Measurements from ENCODE around the gene RBM38. TPM values are rescaled to one million over a fixed set of nuclear protein-coding genes. Genes with fewer than 3 reads are reported as not detected.
"Not testable (repeated sequence)": the region's sequence is repeated elsewhere in the genome, so short reads cannot be mapped to it uniquely, and the experiment has no call there.

The RBM38 gene
- polyA plus RNA-seq, 4 donors: 13.2 to 17.5 (median 15.8) TPM

- Histone ChIP-seq H3K4me3 (ENCODE audit: low read depth in 1 of 3, low read length in 3 of 3) (no peak overlapping the region), H3K27ac (ENCODE audit: low read depth in 1 of 3, low read length in 2 of 3) (no peak overlapping the region), H3K9me3 (ENCODE audit: control insufficient read depth in 2 of 2, insufficient read depth in 1 of 2, low read depth in 1 of 2, low read length in 1 of 2) (no peaks in the 10 kb centered on the region), H3K27me3 (ENCODE audit: control insufficient read depth in 3 of 3, insufficient read depth in 3 of 3, low read length in 3 of 3) (peaks cover 0 to 2% (median 2%) of the 10 kb centered on the region in 3 donors), H3K36me3 (ENCODE audit: control insufficient read depth in 3 of 3, insufficient read depth in 2 of 3, low read depth in 1 of 3, low read length in 3 of 3) (peaks cover 3 to 6% (median 6%) of the 10 kb centered on the region in 3 donors), H3K4me1 (ENCODE audit: control insufficient read depth in 3 of 3, insufficient read depth in 2 of 3, low read depth in 1 of 3, low read length in 2 of 3) (peaks cover 4 to 6% (median 6%) of the 10 kb centered on the region in 3 donors)
- WGBS, 3 donors: 69 to 87% (median 73%) methylated on average over 16 of the region's 16 CpGs
- DNase-seq (no peak), FAIRE-seq (no peak)
Measured at GRCh38 chr20:57350081-57350710, 41.0 kb upstream of the RBM38 start.

GRCh38 chr20:57350726-57351041, 40.5 kb upstream of the RBM38 start:
- H3K36me3 ChIP-seq (ENCODE audit: control insufficient read depth in 3 of 3, insufficient read depth in 2 of 3, low read depth in 1 of 3, low read length in 3 of 3); H3K4me1 ChIP-seq (ENCODE audit: control insufficient read depth in 3 of 3, insufficient read depth in 2 of 3, low read depth in 1 of 3, low read length in 2 of 3); DNase-seq; H3K27me3 ChIP-seq (ENCODE audit: control insufficient read depth in 3 of 3, insufficient read depth in 3 of 3, low read length in 3 of 3); H3K9me3 ChIP-seq (ENCODE audit: control insufficient read depth in 2 of 2, insufficient read depth in 1 of 2, low read depth in 1 of 2, low read length in 1 of 2); FAIRE-seq: not testable (repeated sequence)
- Histone ChIP-seq H3K27ac (ENCODE audit: low read depth in 1 of 3, low read length in 2 of 3) (peak overlapping the region; percentile 57 to 88 (median 82)), H3K4me3 (ENCODE audit: low read depth in 1 of 3, low read length in 3 of 3) (peak overlapping the region; percentile 84 to 96 (median 88))
- WGBS, 3 donors: 15 to 43% (median 30%) methylated on average over 4 to 11 of the region's 24 CpGs

- Histone ChIP-seq H3K4me3 (ENCODE audit: low read depth in 1 of 3, low read length in 3 of 3) (peak within 1 kb of the TSS; percentile 84 to 96 (median 88)), H3K27me3 (ENCODE audit: control insufficient read depth in 3 of 3, insufficient read depth in 3 of 3, low read length in 3 of 3) (peaks cover 0 to 2% (median 0%) of the 10 kb centered on the region in 3 donors), H3K27ac (ENCODE audit: low read depth in 1 of 3, low read length in 2 of 3) (peak within 1 kb of the TSS; percentile 57 to 88 (median 82)), H3K4me1 (ENCODE audit: control insufficient read depth in 3 of 3, insufficient read depth in 2 of 3, low read depth in 1 of 3, low read length in 2 of 3) (peaks cover 4 to 6% (median 6%) of the 10 kb centered on the region in 3 donors), H3K9me3 (ENCODE audit: control insufficient read depth in 2 of 2, insufficient read depth in 1 of 2, low read depth in 1 of 2, low read length in 1 of 2) (no peaks in the 10 kb centered on the region), H3K36me3 (ENCODE audit: control insufficient read depth in 3 of 3, insufficient read depth in 2 of 3, low read depth in 1 of 3, low read length in 3 of 3) (peaks cover 3 to 9% (median 6%) of the 10 kb centered on the region in 3 donors)
- FAIRE-seq: no peak
- 0% methylated on average over 63 to 64 of the region's 64 CpGs for WGBS, 3 donors
- DNase-seq: peak; percentile 92 to 96
Measured at GRCh38 chr20:57351042-57351783, 40.0 kb upstream of the RBM38 start, which contains the start of gene RAE1. RAE1 (plus strand) TSS chr20:57351255; CDS start chr20:57354039, 2,784 bp downstream.

GRCh38 chr20:57352305-57352704, 38.9 kb upstream of the RBM38 start:
- H3K27me3 ChIP-seq (ENCODE audit: control insufficient read depth in 3 of 3, insufficient read depth in 3 of 3, low read length in 3 of 3): peaks cover 0 to 2% (median 0%) of the 10 kb centered on the region in 3 donors
- peaks cover 10 to 15% (median 14%) of the 10 kb centered on the region in 3 donors for H3K36me3 ChIP-seq (ENCODE audit: control insufficient read depth in 3 of 3, insufficient read depth in 2 of 3, low read depth in 1 of 3, low read length in 3 of 3)
- peaks cover 4 to 6% (median 6%) of the 10 kb centered on the region in 3 donors for H3K4me1 ChIP-seq (ENCODE audit: control insufficient read depth in 3 of 3, insufficient read depth in 2 of 3, low read depth in 1 of 3, low read length in 2 of 3)
- 28 to 64% (median 38%) methylated on average over 6 of the region's 6 CpGs for WGBS, 3 donors
- DNase-seq (peak in 1 of 2 donors; percentile 30), FAIRE-seq (no peak)
- no peak overlapping the region for H3K27ac ChIP-seq (ENCODE audit: low read depth in 1 of 3, low read length in 2 of 3)
- no peaks in the 10 kb centered on the region for H3K9me3 ChIP-seq (ENCODE audit: control insufficient read depth in 2 of 2, insufficient read depth in 1 of 2, low read depth in 1 of 2, low read length in 1 of 2)
- peak overlapping the region in 2 of 3 donors; percentile 88 to 96 for H3K4me3 ChIP-seq (ENCODE audit: low read depth in 1 of 3, low read length in 3 of 3)

GRCh38 chr20:57353351-57353750, 37.8 kb upstream of the RBM38 start:
- peaks cover 0 to 2% (median 0%) of the 10 kb centered on the region in 3 donors for H3K27me3 ChIP-seq (ENCODE audit: control insufficient read depth in 3 of 3, insufficient read depth in 3 of 3, low read length in 3 of 3)
- H3K4me1 ChIP-seq (ENCODE audit: control insufficient read depth in 3 of 3, insufficient read depth in 2 of 3, low read depth in 1 of 3, low read length in 2 of 3): peaks cover 4 to 6% (median 6%) of the 10 kb centered on the region in 3 donors
- 93 to 97% (median 95%) methylated on average over 9 of the region's 9 CpGs for WGBS, 3 donors
- no peak overlapping the region for H3K4me3 ChIP-seq (ENCODE audit: low read depth in 1 of 3, low read length in 3 of 3)
- DNase-seq: no peak
- FAIRE-seq: no peak
- no peaks in the 10 kb centered on the region for H3K9me3 ChIP-seq (ENCODE audit: control insufficient read depth in 2 of 2, insufficient read depth in 1 of 2, low read depth in 1 of 2, low read length in 1 of 2)
- peaks cover 10 to 15% (median 14%) of the 10 kb centered on the region in 3 donors for H3K36me3 ChIP-seq (ENCODE audit: control insufficient read depth in 3 of 3, insufficient read depth in 2 of 3, low read depth in 1 of 3, low read length in 3 of 3)
- H3K27ac ChIP-seq (ENCODE audit: low read depth in 1 of 3, low read length in 2 of 3): no peak overlapping the region

- Histone ChIP-seq H3K36me3 (ENCODE audit: control insufficient read depth in 3 of 3, insufficient read depth in 2 of 3, low read depth in 1 of 3, low read length in 3 of 3) (peaks cover 15 to 27% (median 17%) of the 10 kb centered on the region in 3 donors), H3K27ac (ENCODE audit: low read depth in 1 of 3, low read length in 2 of 3) (no peak overlapping the region), H3K9me3 (ENCODE audit: control insufficient read depth in 2 of 2, insufficient read depth in 1 of 2, low read depth in 1 of 2, low read length in 1 of 2) (no peaks in the 10 kb centered on the region), H3K4me1 (ENCODE audit: control insufficient read depth in 3 of 3, insufficient read depth in 2 of 3, low read depth in 1 of 3, low read length in 2 of 3) (no peaks in the 10 kb centered on the region), H3K27me3 (ENCODE audit: control insufficient read depth in 3 of 3, insufficient read depth in 3 of 3, low read length in 3 of 3) (no peaks in the 10 kb centered on the region), H3K4me3 (ENCODE audit: low read depth in 1 of 3, low read length in 3 of 3) (no peak overlapping the region)
- WGBS, 3 donors: 93 to 94% (median 94%) methylated on average over 6 of the region's 6 CpGs
- DNase-seq: no peak
- no peak for FAIRE-seq
Measured at GRCh38 chr20:57361517-57361916, 29.7 kb upstream of the RBM38 start.

GRCh38 chr20:57364451-57364850, 26.7 kb upstream of the RBM38 start:
- FAIRE-seq (no peak), DNase-seq (no peak)
- no peaks in the 10 kb centered on the region for H3K27me3 ChIP-seq (ENCODE audit: control insufficient read depth in 3 of 3, insufficient read depth in 3 of 3, low read length in 3 of 3)
- H3K4me1 ChIP-seq (ENCODE audit: control insufficient read depth in 3 of 3, insufficient read depth in 2 of 3, low read depth in 1 of 3, low read length in 2 of 3): no peaks in the 10 kb centered on the region
- no peak overlapping the region for H3K27ac ChIP-seq (ENCODE audit: low read depth in 1 of 3, low read length in 2 of 3)
- H3K4me3 ChIP-seq (ENCODE audit: low read depth in 1 of 3, low read length in 3 of 3): no peak overlapping the region
- H3K9me3 ChIP-seq (ENCODE audit: control insufficient read depth in 2 of 2, insufficient read depth in 1 of 2, low read depth in 1 of 2, low read length in 1 of 2): no peaks in the 10 kb centered on the region
- peaks cover 19 to 35% (median 22%) of the 10 kb centered on the region in 3 donors for H3K36me3 ChIP-seq (ENCODE audit: control insufficient read depth in 3 of 3, insufficient read depth in 2 of 3, low read depth in 1 of 3, low read length in 3 of 3)

GRCh38 chr20:57369596-57369995, 21.6 kb upstream of the RBM38 start:
- H3K4me3 ChIP-seq (ENCODE audit: low read depth in 1 of 3, low read length in 3 of 3): no peak overlapping the region
- no peaks in the 10 kb centered on the region for H3K9me3 ChIP-seq (ENCODE audit: control insufficient read depth in 2 of 2, insufficient read depth in 1 of 2, low read depth in 1 of 2, low read length in 1 of 2)
- no peaks in the 10 kb centered on the region for H3K4me1 ChIP-seq (ENCODE audit: control insufficient read depth in 3 of 3, insufficient read depth in 2 of 3, low read depth in 1 of 3, low read length in 2 of 3)
- DNase-seq (no peak), FAIRE-seq (no peak)
- H3K27me3 ChIP-seq (ENCODE audit: control insufficient read depth in 3 of 3, insufficient read depth in 3 of 3, low read length in 3 of 3): no peaks in the 10 kb centered on the region
- 74 to 88% (median 85%) methylated on average over 3 of the region's 3 CpGs for WGBS, 3 donors
- peaks cover 25 to 55% (median 32%) of the 10 kb centered on the region in 3 donors for H3K36me3 ChIP-seq (ENCODE audit: control insufficient read depth in 3 of 3, insufficient read depth in 2 of 3, low read depth in 1 of 3, low read length in 3 of 3)
- H3K27ac ChIP-seq (ENCODE audit: low read depth in 1 of 3, low read length in 2 of 3): no peak overlapping the region
